ENCODE results near the gene DYNC1H1.

DYNC1H1 gene

DNA sequence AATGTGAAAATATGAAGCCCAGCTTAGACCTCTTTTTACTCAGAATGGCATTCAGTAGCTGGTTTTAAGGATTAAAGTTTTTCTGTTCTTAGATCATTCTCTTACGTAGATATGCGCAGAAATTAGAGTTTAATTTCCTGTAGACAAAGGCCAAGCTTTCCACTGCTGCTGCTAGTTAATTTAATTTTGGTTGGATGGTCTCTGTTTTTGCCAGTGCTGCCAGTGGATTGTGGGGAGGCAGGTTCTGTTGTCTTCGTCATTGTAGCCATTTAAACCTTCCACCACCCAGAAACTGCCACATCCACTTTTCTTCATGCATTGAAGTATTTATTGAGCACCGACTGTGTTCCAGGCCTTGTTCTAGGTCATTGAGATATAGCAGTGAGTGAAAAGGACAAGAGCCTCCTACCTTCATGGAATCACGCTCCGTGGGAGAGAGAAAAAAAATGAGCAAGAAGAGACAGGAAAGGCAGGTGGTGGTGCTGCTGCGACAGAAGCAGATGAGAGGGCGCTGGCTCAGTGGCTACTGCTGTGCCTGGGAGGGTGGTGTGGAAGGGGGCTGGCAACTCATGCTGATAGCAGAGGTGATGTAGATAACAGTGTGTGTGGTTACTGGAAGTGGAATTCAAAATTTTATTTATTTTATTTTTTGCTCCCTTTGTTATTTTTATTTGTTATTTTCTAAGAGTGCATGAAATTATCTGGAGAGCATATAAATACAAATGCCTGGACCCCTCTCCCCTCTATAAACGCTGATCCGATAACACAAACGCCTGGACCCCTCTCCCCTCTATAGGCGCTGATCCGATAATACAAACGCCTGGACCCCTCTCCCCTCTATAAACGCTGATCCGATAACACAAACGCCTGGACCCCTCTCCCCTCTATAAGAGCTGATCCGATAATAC is 33.3 kb downstream of the DYNC1H1 start:
- no peak for DNase-seq (ENCODE audit: low read depth)

DNA sequence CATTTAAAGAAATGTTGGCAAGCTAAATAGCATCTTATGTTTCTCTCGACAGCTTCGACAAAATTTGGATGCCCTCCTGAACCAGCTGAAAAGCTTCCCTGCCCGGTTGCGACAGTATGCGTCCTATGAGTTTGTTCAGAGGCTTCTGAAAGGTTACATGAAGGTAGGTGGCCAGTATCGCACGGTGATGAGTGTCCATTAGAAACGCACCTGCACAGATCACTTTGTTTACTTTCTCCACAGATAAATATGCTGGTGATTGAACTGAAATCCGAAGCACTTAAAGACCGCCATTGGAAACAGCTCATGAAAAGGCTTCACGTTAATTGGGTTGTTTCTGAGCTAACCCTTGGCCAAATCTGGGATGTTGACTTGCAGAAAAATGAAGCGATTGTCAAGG is 36.5 kb downstream of the DYNC1H1 start:
- no peak for DNase-seq (ENCODE audit: low read depth)

DNA sequence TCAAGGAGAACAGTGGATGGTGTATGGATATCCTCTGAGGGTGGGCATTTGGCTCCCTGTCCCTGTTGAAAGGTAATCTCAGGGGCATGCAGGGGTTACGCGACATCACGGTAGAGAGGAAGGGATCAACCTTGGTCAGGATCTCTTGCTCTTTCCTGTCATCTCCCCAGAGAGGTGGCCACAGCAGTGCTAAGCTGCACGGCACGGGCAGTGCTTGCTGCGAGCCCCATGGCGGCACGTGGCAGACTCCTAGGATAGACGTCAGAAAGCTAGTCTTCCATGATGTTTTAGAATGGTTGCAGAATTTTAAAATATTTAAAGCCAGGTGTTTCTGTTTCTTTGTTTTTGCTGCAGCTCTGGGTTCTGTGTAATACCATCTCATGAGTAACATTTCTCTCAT is 41.0 kb downstream of the DYNC1H1 start:
- no peak for DNase-seq (ENCODE audit: low read depth)

DNA sequence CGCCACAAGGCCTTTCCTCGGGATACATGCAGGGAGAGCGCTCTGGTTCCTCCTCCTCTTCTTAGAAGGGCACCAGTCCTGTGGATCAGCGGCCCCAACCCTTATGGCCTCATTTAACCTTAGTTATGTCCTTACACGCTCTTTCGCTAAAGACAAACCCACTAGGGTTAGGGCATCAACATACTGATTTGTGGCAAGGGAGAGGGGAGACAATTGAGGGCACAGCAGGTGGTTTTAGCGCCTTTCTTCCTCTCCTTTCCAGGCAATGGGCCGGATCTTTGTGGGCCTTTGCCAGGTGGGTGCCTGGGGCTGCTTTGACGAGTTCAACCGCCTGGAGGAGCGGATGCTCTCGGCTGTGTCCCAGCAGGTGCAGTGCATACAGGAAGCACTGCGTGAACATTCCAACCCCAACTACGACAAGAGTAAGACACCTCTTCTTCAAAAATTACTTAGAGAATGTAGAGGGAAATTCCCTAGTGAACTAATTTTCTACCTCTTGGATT is 43.6 kb downstream of the DYNC1H1 start:
- DNase-seq (ENCODE audit: low read depth): no peak

DNA sequence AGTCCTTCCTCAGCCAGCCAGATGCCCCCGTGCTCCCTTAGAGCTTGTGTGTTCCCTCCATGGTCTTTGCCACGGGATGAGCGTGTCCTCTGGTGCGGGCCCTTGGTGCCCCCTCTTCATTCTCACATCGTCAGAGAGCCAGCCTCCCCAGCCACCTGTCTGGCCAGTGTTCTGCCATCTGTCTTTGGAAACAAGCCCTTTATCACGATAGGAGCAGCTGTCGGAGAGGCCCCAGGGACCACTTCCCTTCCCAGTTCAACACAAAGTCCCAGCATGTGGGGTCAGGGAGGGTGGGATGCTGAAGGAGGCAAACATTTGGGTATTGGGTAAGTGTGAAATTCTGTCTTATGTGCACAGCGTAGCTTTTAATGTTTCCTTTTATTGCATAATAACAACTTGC is 44.5 kb downstream of the DYNC1H1 start:
- DNase-seq (ENCODE audit: low read depth): no peak

DNA sequence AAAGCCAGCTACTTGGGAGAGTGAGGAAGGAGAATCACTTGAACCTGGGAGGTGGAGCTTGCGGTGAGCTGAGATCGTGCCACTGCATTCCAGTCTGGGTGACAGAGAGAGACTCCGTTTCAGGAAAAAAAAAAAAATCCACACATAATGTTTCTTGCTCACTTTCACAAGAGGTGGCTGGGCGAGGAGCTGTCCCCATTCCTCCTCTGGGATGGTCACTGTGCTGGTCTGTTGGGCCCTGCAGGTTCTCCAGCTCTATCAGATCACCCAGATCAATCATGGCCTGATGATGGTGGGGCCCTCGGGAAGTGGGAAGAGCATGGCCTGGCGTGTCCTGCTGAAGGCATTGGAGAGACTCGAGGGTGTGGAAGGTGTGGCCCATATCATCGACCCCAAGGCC is 47.3 kb downstream of the DYNC1H1 start:
- DNase-seq (ENCODE audit: low read depth): no peak

DNA sequence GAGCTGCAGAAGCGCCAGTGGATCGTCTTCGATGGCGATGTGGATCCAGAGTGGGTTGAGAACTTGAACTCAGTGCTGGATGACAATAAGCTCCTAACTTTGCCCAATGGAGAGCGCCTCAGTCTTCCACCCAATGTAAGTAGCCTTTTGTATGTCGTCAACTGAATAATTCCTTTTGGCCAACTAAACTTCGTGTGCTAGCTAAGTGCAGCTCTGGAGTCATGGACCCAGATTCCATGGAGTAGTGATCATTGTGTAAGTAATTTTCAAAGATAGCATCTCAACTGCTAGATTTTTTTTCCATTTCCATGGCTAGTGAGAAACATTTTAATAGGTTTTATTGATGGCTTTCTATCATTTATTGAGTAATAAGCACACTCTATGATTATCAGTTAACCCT is 48.0 kb downstream of the DYNC1H1 start:
- no peak for DNase-seq (ENCODE audit: low read depth)

DNA sequence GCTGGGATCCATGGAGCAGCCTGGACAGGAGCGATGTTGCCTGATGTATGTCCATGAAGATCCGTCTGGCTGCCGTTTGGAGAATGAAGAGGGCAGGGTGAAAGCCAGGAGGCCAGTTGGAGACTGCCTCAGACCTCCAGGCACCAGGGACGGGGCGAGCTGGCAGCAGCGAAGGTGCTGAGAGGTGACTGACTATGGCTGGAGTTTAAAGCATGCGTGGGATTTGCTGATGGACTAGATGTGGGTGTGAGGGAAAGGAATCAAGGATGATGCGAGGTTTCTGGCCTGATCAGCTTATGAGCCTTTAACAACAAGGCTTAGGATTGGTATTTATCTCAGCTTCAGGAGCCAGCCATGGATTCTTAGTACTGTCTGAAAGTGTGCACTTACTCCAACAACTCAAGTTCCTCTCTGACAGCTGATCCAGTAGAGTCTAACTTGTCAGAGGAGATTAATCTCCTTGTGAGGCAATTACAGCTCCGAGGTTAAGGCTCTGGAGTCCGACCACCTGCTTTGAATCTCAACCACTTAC is 49.4 kb downstream of the DYNC1H1 start:
- DNase-seq (ENCODE audit: low read depth): no peak

DNA sequence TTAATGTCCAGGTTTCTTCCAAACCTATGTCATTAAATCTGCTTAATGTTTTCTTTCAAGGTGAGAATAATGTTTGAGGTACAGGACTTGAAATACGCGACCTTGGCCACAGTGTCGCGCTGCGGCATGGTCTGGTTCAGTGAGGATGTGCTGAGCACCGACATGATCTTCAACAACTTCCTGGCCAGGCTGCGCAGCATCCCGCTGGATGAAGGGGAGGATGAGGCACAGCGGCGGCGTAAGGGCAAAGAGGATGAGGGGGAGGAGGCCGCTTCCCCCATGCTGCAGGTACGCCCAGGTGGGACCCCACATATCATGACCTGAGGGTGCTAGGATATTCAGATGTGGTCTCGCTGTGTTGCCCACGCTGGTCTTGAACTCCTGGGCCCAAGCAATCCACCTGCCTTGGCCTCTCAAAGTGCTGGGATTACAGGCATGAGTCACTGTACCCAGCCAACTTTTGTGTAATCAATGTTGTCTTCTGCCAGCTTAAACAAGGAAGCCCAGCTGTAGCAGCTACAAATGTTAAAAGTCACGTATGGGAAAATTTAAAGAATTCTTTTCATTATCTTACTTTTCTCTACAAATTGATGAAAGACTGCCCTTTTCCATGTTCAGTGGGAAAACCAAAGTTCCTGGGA is 50.8 kb downstream of the DYNC1H1 start:
- DNase-seq (ENCODE audit: low read depth): no peak

DNA sequence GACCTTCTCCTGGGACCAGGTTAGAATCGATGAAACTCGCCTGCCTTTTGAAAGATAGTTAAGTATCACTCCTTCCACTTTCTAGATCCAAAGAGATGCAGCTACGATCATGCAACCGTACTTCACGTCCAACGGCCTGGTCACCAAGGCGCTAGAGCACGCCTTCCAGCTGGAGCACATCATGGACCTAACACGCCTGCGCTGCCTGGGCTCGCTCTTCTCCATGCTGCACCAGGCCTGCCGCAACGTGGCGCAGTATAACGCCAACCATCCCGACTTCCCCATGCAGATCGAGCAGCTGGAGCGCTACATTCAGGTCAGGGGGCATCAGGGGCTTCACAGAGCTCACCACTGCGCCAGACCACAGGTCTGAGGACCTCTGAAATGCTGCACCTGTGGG is 51.4 kb downstream of the DYNC1H1 start:
- no peak for DNase-seq (ENCODE audit: low read depth)

DNA sequence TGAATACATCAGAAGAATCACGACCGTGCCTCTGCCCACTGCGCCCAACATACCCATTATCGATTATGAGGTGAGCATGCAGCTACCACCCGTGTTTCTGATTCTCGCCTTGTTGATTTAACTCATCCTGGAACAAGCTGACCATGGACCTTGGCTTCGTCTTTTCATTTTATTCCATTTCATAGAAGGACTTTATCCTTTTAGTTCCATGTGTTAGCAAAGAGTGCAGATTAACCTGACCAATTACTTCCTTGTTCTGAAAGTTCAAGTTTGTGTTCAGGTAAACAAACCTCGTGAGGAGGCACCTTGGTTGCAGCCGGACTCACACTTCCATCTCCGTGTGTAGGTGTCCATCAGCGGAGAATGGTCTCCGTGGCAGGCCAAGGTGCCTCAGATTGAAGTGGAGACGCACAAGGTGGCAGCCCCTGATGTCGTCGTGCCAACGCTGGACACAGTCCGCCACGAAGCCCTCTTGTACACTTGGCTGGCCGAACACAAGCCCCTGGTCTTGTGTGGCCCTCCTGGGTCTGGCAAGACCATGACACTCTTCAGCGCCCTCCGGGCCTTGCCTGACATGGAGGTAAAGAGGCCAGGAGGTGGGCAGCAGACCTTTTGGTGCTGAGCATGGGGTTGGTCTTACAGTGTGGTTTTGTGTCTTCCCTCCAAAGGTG is 52.2 kb downstream of the DYNC1H1 start:
- no peak for DNase-seq (ENCODE audit: low read depth)

DNA sequence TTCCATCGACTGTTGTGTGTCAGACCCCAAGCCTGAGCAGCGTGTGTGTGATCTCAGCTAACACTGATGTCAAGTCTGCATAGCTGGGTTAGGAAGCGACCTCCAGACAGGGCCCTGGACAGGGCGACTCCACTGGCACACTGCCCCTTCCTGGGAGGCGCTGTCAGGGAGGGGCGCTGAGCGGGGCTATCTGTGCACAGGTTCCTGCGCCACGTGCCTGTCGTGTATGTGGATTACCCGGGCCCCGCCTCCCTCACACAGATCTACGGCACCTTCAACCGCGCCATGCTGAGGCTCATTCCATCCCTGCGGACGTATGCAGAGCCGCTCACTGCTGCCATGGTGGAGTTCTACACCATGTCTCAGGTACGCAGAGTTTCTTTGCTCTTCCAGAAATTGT is 53.9 kb downstream of the DYNC1H1 start:
- DNase-seq (ENCODE audit: low read depth): no peak

DNA sequence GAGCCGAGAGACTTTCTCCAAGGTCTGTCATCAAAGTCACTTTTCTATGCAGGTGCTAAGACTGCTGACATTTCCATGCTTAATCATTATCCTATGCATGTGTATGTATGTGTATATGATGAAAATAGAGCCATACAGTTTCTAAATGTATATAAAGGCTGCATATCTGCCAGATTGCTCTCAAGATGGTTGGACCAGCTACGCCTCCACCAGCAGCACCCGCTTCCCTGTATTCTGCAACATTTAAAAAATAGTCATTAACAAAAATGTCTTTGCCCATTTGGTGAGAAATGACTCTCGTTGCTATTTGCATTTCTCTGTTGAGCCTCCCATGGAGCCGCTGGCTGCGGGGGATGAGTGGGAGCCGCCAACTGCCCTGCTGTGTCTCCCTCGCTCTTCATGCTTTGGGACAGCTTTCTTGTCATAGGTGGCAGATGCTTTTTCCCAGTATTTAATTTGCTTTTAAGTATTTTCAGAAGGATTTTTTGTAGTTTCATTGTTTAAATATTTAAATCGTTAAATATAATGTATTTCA is 54.7 kb downstream of the DYNC1H1 start:
- no peak for DNase-seq (ENCODE audit: low read depth)

DNA sequence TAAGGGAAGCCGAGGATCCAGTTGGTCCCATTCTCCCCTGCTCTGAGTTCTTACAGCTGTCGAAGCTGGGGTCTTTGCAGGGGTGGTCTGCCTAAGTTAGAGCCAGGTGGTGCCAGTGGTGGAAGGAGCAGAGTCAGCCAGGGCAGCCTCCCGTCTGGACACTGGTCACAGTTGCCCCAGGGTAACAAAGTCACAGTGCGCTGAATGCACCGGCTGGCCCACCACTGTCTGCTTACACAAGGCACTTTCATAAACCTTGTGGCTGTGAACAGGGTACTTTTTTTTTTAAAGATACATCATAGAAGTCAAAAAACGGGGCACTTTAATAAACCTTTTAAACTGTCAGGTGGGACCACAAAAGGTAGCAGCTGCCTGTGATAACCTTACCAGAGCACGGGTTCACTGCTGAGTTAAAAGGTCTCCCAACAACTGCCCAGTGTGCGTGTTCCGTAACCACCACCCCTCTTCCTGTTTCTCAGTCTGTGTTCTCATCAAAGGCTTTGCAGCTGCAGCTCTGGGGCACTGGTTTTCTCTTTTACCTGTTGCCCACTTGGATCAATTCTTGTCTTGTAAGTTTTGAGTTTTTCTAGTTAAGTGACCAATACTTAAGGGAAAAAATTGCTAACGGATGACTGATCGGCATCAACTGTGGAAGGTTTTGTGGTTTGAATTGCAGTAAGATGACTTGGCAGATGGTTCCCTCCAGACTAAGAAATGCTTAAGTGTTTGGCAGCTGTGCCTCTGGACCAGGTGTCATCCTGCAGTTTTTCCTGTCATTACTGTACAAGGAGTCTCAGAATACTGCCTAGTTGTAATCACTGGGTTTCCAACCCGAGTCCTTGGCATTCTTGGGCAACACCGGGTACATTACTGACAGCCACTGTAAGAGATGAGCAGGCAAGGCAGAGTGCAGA is 55.9 kb downstream of the DYNC1H1 start:
- peak; percentile 34 for DNase-seq (ENCODE audit: low read depth)

DNA sequence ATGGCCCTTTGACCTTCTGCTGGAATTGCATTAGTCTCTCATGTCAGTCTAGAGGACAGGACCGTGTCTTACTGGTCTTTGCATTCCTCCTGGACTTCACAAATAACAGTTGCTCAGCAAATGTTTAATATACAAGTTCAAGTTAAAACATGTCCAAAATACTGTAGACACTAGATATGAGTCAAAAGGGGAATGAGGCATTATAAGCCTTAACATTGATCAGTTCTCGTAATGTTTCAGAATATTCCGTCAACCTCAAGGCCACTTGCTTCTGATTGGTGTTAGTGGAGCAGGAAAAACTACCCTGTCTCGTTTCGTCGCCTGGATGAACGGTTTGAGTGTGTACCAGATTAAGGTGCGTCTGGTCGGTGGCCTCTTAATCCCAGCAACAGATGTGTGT is 62.6 kb downstream of the DYNC1H1 start:
- DNase-seq (ENCODE audit: low read depth): no peak

DNA sequence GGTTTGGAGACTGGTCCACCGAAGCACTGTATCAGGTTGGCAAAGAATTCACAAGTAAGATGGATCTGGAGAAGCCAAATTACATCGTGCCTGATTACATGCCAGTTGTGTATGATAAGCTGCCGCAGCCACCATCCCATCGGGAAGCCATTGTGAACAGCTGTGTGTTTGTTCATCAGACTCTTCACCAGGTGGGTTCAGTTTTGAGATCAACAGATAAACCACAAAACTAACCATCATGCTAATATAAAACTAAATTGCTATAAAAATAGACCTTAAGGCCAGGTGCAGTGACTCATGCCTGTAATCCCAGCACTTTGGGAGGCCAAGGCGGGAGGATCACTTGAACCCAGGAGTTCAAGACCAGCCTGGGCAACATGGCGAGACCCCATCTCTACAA is 63.6 kb downstream of the DYNC1H1 start:
- no peak for DNase-seq (ENCODE audit: low read depth)

DNA sequence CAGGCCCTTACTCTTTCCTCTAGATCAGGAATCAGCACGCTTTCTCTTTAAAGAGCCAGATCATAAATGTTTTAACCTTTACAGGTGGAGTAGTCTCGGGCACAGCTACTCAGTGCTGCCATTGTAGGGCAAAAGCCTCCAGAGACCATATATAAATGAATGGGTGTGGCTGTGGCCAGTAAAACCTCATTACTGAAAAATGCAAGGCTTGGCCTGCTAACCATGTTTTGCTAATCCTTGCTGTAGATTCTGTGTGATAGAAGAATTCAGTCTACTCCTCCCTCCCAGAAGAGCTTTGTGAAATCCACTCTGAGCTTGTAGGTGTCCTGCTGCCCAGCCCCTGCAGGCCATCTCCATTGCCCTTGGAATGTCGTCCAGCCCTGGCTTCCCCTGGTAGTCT is 64.4 kb downstream of the DYNC1H1 start:
- no peak for DNase-seq (ENCODE audit: low read depth)

DNA sequence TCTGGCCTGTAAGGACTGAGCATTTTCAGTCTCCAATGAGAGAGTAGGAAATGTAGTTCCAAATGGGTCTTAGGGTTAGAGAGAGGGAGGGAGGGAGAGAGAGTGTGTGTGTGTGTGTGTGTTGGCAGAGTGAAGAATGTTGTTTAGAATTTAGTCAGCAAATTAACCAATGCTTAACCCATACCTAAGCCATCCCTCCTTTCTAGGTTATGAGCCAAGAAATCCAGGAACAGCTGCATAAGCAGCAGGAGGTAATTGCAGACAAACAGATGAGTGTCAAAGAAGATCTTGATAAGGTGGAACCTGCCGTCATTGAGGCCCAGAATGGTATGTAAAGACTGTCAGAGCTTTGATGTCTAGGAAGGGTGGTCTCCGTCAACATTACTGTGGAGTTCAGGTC is 65.6 kb downstream of the DYNC1H1 start:
- DNase-seq (ENCODE audit: low read depth): no peak

DNA sequence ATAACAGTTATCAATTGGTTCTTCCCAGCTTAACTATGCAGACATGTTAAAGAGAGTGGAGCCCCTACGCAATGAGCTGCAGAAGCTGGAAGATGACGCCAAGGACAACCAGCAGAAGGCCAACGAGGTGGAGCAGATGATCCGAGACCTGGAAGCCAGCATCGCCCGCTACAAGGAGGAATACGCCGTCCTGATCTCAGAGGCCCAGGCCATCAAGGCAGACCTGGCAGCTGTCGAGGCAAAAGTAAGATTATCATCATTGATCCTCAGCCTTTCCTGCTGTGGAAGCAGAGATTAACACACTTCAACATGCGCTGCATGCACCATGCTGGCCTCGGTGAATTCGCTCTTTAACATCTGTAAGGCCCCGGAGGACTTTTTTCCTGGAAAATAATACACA is 68.9 kb downstream of the DYNC1H1 start:
- no peak for DNase-seq (ENCODE audit: low read depth)

DNA sequence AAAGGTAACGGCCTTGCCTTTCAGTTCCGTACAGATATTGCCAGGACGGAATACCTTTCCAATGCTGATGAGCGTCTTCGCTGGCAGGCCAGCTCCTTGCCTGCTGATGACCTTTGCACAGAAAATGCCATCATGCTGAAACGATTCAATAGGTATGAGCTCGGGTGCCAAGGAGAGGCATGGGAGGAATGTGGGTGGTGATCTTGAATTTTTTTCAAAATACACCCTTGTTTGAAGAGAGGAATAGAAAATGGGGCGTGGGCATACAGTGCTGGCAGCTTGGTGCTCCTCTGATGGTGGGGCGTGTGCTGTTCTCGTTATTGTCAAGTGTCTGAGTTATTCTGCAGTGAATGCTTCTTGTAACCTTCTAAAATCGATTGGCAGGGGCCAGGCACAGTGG is 69.9 kb downstream of the DYNC1H1 start:
- no peak for DNase-seq (ENCODE audit: low read depth)

DNA sequence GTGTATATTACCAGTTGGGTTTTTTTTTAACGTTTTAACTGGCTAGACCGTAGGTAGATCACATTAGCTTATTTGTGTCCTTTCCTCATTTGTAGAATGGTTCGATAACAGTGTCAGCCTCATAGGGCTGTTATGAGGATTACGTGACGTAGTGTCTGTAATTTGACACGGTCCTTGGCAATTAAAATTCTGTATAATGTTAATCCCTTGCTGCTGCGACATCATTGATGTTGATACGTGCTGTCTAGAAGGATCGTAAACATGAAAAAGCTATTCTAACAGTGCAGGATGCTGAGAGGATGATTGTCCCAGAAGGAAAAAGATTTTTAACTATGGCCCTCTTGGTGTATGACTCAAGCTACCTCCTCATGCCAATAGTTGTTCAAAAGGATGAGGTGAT is 71.5 kb downstream of the DYNC1H1 start:
- no peak for DNase-seq (ENCODE audit: low read depth)
